Measurements from ENCODE around the gene HLA-DOA.

HLA-DOA gene

GRCh38 chr6:33023536-33023935 lies 14.1 kb upstream of the HLA-DOA start:
- no peak for TF ChIP-seq CTCF (IDR thresholded peaks at IDR 0.05)

GRCh38 chr6:33021917-33022316 lies 12.5 kb upstream of the HLA-DOA start:
- no peak for TF ChIP-seq CTCF (IDR thresholded peaks at IDR 0.05)

DNA sequence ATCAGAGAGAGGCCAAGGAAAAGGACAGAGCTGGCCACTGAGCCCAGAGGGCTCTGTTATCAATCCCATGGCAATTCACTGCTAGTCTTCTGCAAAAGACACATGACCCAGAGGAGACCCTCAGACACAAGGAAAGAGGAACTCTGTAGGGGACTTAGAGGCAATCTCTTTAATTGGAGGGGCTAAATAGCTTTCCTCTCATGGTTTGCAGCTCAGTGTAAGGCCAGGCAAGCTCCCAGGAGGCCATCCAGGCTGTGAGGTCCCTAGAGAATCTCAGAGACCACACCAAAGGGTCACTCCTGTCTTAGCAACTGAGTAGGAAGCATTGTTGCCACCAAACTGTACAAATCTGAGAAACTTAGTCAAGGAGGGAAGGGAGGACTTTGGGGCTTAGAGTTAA lies 10.0 kb upstream of the HLA-DOA start:
- TF ChIP-seq CTCF (IDR thresholded peaks at IDR 0.05): no peak

GRCh38 chr6:33018904-33019303 lies 9.5 kb upstream of the HLA-DOA start:
- no peak for TF ChIP-seq CTCF (IDR thresholded peaks at IDR 0.05)

DNA sequence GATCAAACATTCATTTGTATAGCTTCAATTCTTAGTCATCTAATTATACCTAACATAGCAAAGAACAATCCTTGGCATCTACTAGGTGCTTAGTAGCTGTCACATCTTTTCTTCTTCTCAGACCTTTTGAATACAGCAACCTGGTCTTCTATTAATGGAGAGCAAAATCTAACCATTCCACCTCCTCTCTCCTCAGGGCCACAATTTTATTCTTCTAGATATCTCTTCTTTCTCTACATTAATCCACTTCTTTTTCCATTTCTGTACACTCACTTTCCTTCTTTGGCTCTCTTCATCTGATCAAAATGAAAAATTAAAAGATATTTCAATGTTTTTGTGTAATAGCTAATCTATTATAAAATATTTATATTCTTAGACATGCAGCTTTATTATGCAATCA lies 9.0 kb upstream of the HLA-DOA start:
- no peak for TF ChIP-seq CTCF (IDR thresholded peaks at IDR 0.05)

DNA sequence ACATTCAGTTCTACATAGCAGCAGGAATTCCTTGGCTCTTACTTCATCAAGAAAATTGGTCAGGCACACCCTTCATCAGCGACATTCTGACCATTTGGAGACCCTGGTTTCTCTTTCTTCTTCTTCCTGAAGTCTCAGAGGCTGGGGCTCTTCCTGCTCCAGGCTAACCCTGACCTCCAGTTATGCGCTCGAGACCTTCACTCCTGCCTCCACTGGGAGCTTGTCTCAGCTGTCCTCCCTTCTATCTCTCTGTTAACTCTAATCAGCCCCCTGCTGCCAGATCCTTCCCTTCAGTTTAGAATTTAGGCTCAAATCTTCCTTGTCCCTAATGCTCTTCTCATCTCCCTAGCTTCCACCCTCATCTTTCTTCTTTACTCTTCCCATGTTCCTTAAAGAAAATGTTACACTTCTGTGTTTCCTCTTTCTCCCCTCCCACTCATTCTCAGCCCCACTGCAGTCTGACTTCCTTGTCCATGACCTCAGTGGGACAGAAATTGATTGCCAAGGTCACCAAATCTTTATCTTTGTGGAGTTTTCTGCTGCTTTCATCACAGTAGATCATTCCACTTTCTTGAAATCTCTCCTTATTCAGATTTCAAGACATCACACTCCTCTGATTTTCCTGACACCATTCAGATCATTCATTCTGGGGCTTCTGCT lies 8.4 kb upstream of the HLA-DOA start:
- TF ChIP-seq CTCF (IDR thresholded peaks at IDR 0.05): no peak

DNA sequence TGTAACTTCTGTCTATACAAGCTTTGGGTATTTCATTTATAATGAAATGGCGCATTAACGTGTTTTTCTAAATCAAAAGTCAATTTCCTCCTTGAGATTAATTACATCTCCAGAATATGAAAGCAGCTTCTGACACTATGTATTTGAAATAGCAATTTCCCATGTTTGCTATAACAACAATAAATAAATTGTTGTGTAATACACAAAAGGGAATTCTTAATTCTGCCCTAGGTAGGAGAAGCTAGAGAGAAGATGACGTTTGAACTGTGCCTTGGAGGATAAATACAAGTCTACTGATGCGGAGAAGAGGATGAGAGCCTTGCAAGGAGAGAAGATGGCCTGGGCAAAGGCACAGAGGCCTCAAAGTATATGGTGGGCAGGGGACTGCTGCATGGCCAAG lies 7.6 kb upstream of the HLA-DOA start:
- TF ChIP-seq CTCF (IDR thresholded peaks at IDR 0.05): no peak

GRCh38 chr6:33015798-33016197 lies 6.4 kb upstream of the HLA-DOA start:
- no peak for TF ChIP-seq CTCF (IDR thresholded peaks at IDR 0.05)
